ENCODE results near the gene STAG1. TPM values are rescaled to one million over a fixed set of nuclear protein-coding genes. Genes with fewer than 3 reads are reported as not detected.
"Not testable (repeated sequence)": the region's sequence is repeated elsewhere in the genome, so short reads cannot be mapped to it uniquely, and the experiment has no call there.

The STAG1 gene
- total RNA-seq (2014; rRNA removed; shearing (Covaris generic)) = 24.9 and 31.6 TPM in 2 replicates

- no peak for DNase-seq (ENCODE audit: low read depth)
Measured at GRCh38 chr3:136752172-136752421, at the start of gene STAG1. Gene STAG1, minus strand, starts transcription at chr3:136752378. Its CDS starts 121,480 bp downstream, at chr3:136630898.

DNA sequence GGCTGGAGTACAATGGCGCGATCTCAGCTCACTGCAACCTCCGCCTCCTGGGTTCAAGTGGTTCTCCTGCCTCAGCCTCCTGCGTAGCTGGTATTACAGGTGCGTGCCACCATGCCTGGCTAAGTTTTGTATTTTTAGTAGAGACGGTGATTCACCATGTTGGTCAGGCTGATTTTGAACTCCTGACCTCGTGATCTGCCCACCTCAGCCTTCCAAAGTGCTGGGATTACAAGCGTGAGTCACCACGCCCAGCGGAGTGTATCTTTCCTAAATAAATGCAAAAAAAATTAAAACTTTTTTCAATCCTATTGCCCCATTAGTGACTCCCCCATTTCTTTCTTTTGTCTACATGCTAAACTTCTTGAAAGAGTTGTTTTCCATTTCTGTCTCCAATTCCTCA lies 49.0 kb upstream of the STAG1 start:
- DNase-seq (ENCODE audit: low read depth) = peak; percentile 87

DNA sequence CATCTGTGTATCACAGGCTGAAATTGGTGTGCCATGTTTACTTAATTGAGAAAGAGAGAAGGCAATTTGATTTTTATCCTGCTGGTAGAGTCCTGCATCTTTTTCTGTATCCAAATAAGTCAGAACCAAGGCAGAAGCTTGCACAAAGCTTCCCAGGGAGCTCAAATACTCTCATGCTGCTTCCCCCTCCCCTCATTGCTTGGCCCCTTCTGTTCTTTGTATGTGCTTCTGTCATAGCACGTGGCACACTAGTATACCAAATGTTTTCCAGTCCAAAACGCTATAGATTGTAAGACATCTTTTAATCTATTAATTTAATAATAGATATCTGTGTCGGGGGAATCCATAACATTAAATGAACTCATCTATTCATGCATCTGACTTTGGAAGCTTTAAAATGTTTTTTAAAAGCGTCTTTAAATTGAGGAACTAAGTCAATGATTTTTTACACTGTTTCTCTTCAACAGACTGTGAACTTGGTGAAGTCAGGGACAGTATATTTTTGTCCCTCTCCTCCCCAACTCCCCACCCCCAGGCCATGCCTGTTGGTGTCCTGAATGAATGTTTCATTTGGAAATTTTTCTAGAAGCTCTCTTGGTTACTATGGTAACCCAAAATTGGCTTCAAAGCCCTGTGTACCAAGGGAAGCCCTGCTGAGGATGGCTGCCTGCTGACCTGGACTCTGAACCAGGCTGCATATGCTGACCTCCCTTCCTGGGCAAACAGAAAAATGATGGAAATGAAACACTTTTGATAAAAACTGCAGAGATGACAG lies 40.6 kb upstream of the STAG1 start:
- no peak for DNase-seq (ENCODE audit: low read depth)

DNA sequence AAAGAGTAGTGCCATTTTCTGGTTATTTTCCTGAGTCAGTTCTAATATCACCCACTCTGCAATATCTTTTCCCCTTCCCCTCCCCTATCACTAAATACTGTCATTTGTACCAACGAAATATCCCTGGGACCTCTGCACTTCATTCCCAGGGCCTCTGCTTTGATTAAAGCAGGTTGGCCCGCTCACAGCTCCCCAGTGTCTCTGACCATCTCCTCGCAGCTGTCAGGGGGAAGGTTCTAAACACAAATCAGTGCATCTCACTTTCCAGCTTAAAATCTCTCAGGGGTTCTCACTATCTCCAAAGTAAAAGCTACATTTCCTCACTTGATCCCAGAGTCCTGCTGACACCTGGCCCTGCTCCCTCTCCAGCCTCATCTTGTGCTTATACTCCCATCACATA lies 38.6 kb upstream of the STAG1 start:
- no peak for DNase-seq (ENCODE audit: low read depth)

- no peak for DNase-seq (ENCODE audit: low read depth)
Measured at GRCh38 chr3:136789976-136790375, 37.8 kb upstream of the STAG1 start.

DNA sequence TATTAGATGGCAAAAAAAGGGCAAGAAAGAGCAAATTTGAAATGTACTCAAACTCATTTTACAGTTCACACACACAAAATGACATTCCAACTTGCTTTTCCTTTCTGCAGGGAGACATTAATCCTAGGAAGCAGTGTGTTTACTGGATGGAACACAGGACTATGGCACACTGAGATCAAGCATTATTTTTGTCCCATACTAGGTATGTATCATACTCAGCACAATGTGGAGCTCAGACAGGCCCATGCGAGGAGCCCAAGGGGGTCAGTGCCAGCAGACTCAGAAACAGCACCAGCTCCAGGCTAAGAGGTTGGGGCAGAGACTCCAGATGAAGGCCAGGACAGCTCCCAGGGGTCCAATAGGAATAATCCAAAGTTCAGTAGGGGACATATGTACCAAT lies 36.0 kb upstream of the STAG1 start:
- DNase-seq (ENCODE audit: low read depth) = no peak

DNA sequence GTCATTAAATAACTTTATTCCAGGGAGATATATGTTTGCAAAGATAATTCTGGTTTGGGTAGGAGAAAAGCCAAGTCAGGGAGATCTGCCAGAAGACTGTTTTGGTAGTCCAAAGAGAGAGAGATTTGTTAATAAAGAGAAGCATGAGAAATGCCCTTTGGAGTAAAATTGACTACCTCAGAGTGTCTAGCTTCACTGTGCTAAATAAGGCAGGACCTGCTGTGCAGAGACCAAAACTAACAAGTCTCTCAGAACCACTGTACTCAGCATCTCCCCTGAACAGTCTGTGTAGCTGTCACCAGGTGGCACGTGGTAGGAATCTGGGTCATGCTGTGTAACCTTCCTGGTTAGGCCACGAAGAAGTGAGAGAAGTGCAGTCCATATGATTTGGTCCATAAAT lies 35.2 kb upstream of the STAG1 start:
- DNase-seq (ENCODE audit: low read depth) = peak; percentile 64

DNA sequence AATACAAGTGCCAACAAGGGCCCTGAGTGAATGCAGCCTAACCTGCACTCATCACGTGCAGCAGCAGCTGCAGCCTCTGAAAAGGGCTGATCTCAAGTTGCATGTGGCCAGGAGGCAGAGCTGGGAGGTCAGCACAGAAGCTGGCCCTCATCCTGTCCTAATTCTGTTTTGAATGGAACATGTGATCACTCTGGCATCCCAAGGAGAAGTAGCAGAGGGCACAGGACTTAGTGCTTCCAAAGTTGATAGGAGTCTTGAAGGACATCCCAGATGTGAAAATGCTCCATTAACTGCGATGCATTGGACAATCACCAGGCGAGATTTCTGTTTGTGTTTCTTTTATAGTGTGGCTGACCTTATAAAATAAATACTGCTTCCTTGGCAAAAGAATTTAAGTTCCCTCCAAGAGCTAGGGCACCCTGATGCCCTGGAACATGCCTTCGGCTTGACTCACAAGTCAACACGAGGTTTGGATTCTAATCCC lies 31.6 kb upstream of the STAG1 start:
- peak; percentile 85 for DNase-seq (ENCODE audit: low read depth)

GRCh38 chr3:136780741-136781140 lies 28.6 kb upstream of the STAG1 start:
- DNase-seq (ENCODE audit: low read depth) = no peak

DNA sequence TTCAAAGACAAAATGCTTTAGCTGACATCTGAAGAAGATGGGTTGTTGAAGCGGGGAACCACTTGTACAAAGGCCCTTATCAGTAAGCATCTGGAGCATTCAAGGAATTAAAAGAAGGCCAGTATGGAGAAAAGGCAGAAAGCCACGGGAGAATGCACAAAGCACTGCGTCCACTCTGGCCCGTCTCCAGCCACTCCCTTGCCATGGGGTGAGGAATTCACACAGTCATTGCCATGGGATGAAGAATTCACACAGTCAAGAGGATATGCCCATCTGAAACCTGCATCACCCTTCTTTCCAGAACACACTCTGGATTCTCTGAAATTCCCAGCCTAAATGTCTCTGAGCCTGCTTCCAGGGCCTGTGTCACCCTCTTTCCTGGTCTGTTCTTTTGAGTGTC lies 26.7 kb upstream of the STAG1 start:
- peak; percentile 55 for DNase-seq (ENCODE audit: low read depth)

- DNase-seq (ENCODE audit: low read depth) = peak; percentile 64
Measured at GRCh38 chr3:136772709-136773108, 20.5 kb upstream of the STAG1 start.

DNA sequence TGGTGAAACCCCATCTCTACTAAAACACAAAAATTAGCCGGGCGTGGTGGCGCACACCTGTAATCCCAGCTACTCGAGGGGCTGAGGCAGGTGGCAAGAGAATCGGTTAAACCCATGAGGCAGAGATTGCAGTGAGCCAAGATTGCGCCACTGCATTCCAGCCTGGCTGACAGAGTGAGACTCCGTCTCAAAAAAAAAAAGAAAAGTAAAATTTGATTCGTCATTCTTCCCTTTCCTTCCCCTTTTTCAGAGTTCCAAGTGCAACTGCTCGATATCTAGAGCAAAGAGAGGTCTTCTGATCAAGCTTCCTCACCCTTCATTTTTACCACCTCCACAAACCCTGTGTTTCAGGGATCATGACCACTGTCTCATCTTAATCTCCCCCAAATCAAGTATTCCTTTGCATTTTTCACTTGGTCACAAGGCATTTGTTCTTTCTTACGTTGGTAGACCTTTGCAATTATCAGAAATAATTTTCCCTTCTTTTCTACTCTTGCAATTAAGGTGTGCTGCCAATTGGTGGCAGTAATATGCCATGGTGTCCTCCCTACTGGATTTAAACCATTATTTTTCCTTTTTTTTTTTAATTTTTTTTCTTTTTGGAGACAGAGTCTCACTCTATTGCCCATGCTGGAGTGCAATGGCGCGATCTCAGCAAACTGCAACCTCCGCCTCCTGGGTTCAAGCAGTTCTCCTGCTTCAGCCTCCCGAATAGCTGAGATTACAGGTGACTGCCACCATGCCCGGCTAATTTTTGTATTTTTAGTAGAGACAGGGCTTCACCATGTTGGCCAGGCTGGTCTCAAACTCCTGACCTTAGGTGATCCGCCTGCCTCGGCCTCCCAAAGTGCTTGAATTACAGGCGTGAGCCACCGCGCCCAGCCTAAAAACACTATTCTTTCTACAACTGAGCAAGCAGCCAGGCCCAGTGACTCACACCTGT lies 6.3 kb upstream of the STAG1 start:
- DNase-seq (ENCODE audit: low read depth) = not testable (repeated sequence)

DNA sequence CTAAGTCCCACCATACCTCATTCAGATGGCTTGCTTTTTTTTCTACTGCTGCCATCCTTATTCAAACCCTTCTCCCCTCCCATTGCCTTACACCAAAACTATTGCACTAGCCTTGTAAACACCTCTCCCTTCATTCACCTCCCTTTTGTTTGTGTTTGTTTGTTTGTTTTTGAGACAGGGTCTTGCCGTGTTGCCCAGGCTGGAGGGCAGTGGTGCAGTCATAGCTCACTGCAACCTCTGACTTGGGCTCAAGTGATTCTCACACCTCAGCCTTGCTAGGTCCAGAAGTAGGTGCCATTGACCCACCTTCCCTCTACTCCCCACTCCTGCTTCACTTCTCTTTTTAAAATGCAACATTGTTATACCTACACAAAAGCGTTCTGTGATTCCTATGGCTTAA lies 3.0 kb upstream of the STAG1 start:
- DNase-seq (ENCODE audit: low read depth) = no peak

- DNase-seq (ENCODE audit: low read depth) = no peak
Measured at GRCh38 chr3:136753326-136753939, 1.3 kb upstream of the STAG1 start.

- peak; percentile 98 for DNase-seq (ENCODE audit: low read depth)
Measured at GRCh38 chr3:136752422-136753325, 496 bp upstream of the STAG1 start.

GRCh38 chr3:136751316-136752171 lies 634 bp downstream of the STAG1 start:
- DNase-seq (ENCODE audit: low read depth) = peak; percentile 91

- DNase-seq (ENCODE audit: low read depth) = peak; percentile 61
Measured at GRCh38 chr3:136750897-136751315, 1.3 kb downstream of the STAG1 start.

GRCh38 chr3:136750209-136750896 lies 1.8 kb downstream of the STAG1 start:
- peak; percentile 50 for DNase-seq (ENCODE audit: low read depth)

- not testable (repeated sequence) for DNase-seq (ENCODE audit: low read depth)
Measured at GRCh38 chr3:136749602-136750001, 2.6 kb downstream of the STAG1 start.

DNA sequence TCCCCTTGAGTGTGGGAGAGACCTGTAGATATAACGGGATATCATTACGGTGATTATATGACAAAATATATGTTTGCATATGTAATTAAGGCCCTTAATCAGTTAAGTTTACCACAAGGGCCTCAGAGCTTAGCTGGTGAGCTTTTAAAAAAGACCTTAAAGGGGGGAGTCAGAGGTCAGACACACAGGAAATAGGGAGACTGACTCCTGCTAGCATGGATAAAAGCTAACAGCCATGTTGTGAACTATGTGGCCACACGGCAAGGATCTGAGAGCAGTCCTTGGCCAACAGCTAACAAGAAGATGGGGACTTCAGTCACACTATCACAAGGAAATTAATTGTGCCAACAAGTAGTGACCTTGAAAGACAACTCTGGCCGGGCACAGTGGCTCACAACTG lies 3.1 kb downstream of the STAG1 start:
- no peak for DNase-seq (ENCODE audit: low read depth)

All from M059J (cell line).